IPS-15b (cell line): ENCODE results near the gene DENND1A.

Source experiments
- H3K27me3 ChIP-seq: one replicate; pipeline ENCODE4 v1.6.1; 2013; ENCODE audit warnings: low read length; ENCODE audit not compliant: control insufficient read depth, insufficient read depth
- H3K36me3 ChIP-seq: one replicate; pipeline ENCODE4 v1.6.1; 2013; ENCODE audit warnings: low read length; ENCODE audit not compliant: control insufficient read depth, insufficient read depth
- H3K4me1 ChIP-seq: one replicate; pipeline ENCODE4 v1.6.1; 2013; ENCODE audit warnings: mild to moderate bottlenecking, low read length; ENCODE audit not compliant: control insufficient read depth, insufficient read depth
- H3K4me3 ChIP-seq: one replicate; pipeline ENCODE4 v1.5.1; 2013; ENCODE audit warnings: low read depth, low read length
- H3K9ac ChIP-seq: one replicate; pipeline ENCODE4 v1.6.1; 2013; ENCODE audit warnings: low read depth, mild to moderate bottlenecking, low read length
- H3K9me3 ChIP-seq: one replicate; pipeline ENCODE4 v1.6.1; 2013; ENCODE audit warnings: mild to moderate bottlenecking, low read length; ENCODE audit not compliant: control insufficient read depth, insufficient read depth

Gene DENND1A

DNA sequence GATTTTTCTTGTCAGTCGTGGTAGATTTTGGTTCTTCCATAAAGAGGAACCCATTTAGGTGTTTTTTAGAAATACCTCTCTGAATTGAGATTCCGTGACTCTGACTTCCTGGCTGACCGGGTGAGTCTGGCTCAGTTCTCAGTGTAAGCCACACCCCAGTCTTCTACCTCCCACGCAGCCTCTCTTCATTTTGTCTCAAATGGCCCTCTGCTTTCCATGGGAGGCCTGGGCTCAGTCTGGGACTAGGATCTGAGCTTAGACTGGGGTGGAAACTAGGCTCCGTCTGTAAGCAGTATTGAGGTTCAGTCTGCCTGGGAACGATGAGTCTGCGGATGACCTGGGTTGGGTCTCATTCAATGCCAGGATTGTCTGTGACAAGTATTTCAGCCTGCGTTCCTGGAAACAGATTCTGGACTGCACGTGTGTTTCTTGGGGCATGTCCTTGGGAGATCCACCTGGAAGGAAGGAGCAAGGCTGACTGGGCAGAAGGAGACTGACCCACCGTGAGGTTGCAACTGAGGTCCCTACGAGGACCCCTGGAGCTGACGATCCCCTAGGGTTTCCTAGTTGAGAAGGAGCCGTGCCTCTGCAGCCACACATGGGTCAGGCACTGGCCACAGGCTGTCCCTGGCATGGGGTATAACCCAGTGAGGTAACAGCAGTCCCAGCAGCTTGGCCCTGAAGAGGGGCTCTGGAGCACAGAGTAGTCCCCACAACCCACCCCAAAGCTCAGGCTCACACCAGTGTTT is 586.3 kb downstream of the DENND1A start:
- no peaks in the 10 kb centered on the region for H3K4me1 ChIP-seq
- no peaks in the 10 kb centered on the region for H3K36me3 ChIP-seq
- H3K4me3 ChIP-seq, result no peak overlapping the region
- no peaks in the 10 kb centered on the region for H3K27me3 ChIP-seq
- H3K9ac ChIP-seq, result no peak overlapping the region
- H3K9me3 ChIP-seq, result no peaks in the 10 kb centered on the region

DNA sequence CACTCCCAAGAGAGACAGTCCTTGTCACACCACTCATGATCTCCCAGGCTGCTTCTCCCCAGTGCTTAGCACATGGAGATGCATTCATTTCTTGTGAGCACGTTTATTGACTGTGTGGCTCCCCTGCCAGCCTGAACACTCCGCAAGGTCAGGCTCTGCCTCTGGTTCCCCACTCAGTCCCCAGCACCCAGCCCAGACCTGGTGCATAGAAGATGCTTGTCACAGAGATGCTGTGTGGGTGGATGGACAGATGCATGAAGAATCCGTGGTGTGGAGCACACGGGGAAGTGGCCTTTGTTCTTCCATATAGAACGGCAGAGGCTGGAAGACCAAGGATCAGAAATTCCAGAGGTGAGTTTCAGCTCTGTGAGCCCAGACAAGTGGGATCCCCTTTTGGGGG is 587.7 kb downstream of the DENND1A start:
- Histone ChIP-seq H3K4me3 (no peak overlapping the region), H3K36me3 (no peaks in the 10 kb centered on the region), H3K9me3 (no peaks in the 10 kb centered on the region), H3K4me1 (no peaks in the 10 kb centered on the region), H3K9ac (no peak overlapping the region), H3K27me3 (no peaks in the 10 kb centered on the region)

GRCh38 chr9:123341816-123342215 is 588.1 kb downstream of the DENND1A start:
- Histone ChIP-seq H3K27me3 (no peaks in the 10 kb centered on the region), H3K4me1 (no peaks in the 10 kb centered on the region), H3K36me3 (no peaks in the 10 kb centered on the region), H3K9me3 (no peaks in the 10 kb centered on the region), H3K4me3 (no peak overlapping the region), H3K9ac (no peak overlapping the region)

DNA sequence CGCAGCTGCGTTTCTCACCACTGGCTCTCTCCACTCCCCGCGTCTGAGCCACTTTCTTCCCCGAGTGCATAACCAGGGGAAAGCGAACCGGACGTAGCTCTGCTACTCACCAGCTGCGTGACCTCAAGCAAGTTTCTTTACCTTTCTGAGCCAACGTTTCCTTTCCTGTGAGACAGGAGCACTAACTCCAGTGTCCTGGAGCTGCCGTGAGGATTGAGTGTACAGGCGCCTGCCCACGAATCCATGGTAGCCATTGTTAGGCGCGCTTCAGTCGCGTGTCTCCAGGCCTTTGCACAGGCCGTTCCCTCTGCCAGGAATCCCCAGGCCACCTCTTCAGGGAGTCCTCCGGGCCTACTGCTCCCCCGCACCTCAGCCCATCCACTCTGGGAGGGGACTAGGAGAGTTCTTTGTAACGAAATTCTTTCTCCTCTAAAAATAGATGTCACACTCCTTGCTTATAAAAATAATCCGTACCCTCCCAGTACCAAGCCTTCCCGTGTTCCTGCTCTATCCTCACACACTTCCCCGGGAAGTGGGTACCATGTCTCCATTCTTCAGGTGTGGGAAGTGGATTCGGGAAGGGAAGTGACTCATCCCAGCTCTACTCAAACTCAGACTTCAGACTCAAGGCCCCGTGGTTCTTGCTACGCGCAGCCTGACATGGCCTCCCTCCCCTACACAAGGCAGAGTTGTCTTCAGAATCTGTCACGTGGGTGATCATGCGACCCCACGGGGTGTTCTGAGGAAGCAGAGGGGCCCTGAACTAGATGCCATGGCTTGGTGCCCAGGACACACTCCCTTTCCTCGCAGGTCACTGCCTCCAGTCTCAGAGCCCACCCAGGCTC is 590.0 kb downstream of the DENND1A start:
- Histone ChIP-seq H3K36me3 (no peaks in the 10 kb centered on the region), H3K9ac (no peak overlapping the region), H3K27me3 (no peaks in the 10 kb centered on the region), H3K9me3 (no peaks in the 10 kb centered on the region), H3K4me3 (no peak overlapping the region), H3K4me1 (peaks cover 9% of the 10 kb centered on the region)

- Histone ChIP-seq H3K9ac (no peak overlapping the region), H3K9me3 (no peaks in the 10 kb centered on the region), H3K27me3 (no peaks in the 10 kb centered on the region), H3K36me3 (no peaks in the 10 kb centered on the region), H3K4me1 (peaks cover 9% of the 10 kb centered on the region), H3K4me3 (no peak overlapping the region)
Observed at GRCh38 chr9:123338710-123339665, 590.9 kb downstream of the DENND1A start.

DNA sequence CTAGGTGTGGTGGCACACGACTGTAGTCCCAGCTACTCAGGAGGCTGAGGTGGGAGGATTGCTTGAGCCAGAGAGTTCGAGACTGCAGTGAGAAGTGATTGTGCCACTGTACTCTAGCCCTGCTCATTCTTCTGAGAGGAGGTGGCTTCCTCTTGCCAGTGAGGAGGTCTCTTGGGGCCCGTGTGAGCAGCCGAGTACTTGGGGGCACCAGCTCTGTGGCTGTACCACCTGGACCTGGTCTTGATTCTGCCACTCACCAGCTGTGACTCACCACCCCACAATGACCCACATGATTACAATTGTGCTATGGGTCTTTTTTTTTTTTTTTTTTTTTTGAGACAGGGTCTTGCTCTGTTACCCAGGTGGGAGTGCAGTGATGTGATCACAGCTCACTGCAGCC is 592.0 kb downstream of the DENND1A start:
- no peaks in the 10 kb centered on the region for H3K27me3 ChIP-seq
- H3K9ac ChIP-seq, result no peak overlapping the region
- H3K4me1 ChIP-seq, result peaks cover 9% of the 10 kb centered on the region
- no peaks in the 10 kb centered on the region for H3K36me3 ChIP-seq
- no peaks in the 10 kb centered on the region for H3K9me3 ChIP-seq
- H3K4me3 ChIP-seq, result no peak overlapping the region

GRCh38 chr9:123336959-123337358 is 593.0 kb downstream of the DENND1A start:
- no peaks in the 10 kb centered on the region for H3K36me3 ChIP-seq
- H3K27me3 ChIP-seq, result no peaks in the 10 kb centered on the region
- peaks cover 9% of the 10 kb centered on the region for H3K4me1 ChIP-seq
- no peak overlapping the region for H3K4me3 ChIP-seq
- no peaks in the 10 kb centered on the region for H3K9me3 ChIP-seq
- H3K9ac ChIP-seq, result no peak overlapping the region

- Histone ChIP-seq H3K4me3 (no peak overlapping the region), H3K27me3 (no peaks in the 10 kb centered on the region), H3K36me3 (no peaks in the 10 kb centered on the region), H3K4me1 (peaks cover 9% of the 10 kb centered on the region), H3K9me3 (no peaks in the 10 kb centered on the region), H3K9ac (no peak overlapping the region)
Observed at GRCh38 chr9:123336449-123336848, 593.5 kb downstream of the DENND1A start.

- H3K4me1 ChIP-seq, result peaks cover 9% of the 10 kb centered on the region
- H3K9me3 ChIP-seq, result no peaks in the 10 kb centered on the region
- no peak overlapping the region for H3K9ac ChIP-seq
Observed at GRCh38 chr9:123335986-123336329, 594.0 kb downstream of the DENND1A start.

DNA sequence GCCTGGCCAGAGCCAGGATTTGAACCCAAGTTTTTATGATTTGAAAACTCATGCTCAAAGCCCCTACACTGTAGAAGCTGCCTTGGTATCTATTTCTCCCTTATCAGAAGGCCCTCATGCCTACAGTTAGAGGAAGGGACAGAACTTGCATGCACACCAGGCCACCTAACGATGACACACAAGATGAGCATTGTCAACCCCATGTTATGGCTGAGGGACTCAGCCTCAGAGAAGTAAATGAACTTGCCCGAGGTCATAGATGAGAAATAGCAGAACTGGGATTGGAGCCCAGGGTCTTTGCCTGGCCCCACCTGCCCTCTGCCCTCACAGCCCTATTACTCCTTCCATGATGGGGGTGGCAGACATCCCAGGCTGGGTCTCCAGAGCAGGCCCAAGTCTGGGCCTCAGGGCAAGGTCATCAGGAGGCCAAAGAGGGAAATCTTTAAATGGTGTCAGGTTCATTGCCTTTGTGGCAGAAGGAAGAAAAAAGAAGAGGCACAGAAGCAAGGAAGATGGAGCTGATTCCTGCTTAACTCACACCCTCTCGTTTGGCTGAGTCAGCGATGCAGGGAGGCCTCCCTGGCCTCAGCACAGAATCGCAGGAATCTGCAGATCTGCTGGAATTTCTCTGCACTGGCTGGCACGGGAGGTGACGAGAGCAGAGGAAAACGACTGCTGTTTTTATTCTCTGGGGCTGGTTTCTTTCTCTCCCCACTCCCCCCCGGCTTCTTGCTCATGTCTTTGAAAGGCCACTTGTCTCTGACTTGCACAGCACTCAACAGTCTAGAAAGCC is 594.5 kb downstream of the DENND1A start:
- Histone ChIP-seq H3K4me3 (no peak overlapping the region), H3K4me1 (peaks cover 9% of the 10 kb centered on the region), H3K9ac (no peak overlapping the region)

More at GRCh38 chr9:123335986-123336329, 594.0 kb downstream of the DENND1A start:
- no peaks in the 10 kb centered on the region for H3K36me3 ChIP-seq
- no peaks in the 10 kb centered on the region for H3K27me3 ChIP-seq
- H3K4me3 ChIP-seq, result no peak overlapping the region

GRCh38 chr9:123334639-123335038 is 595.3 kb downstream of the DENND1A start:
- Histone ChIP-seq H3K9me3 (no peaks in the 10 kb centered on the region), H3K27me3 (no peaks in the 10 kb centered on the region), H3K9ac (no peak overlapping the region), H3K36me3 (no peaks in the 10 kb centered on the region), H3K4me3 (no peak overlapping the region), H3K4me1 (peaks cover 9% of the 10 kb centered on the region)

More for the DNA sequence above, 594.5 kb downstream of the DENND1A start:
- Histone ChIP-seq H3K9me3 (no peaks in the 10 kb centered on the region), H3K36me3 (no peaks in the 10 kb centered on the region), H3K27me3 (no peaks in the 10 kb centered on the region)
